KMS-11 (cell line): Measurements from ENCODE around the gene TSPEAR.

Source experiments
- H2AFZ ChIP-seq: fragments of 200-600 bp; sonication (generic); 2 replicates; pipeline ENCODE4 v1.6.1; 2016; ENCODE audit warnings: antibody characterized with exemption, mixed run types, low read depth
- H3K27ac ChIP-seq: fragments of 200-600 bp; sonication (generic); 2 replicates; pipeline ENCODE4 v1.6.1; 2016; ENCODE audit warnings: mild to moderate bottlenecking, mixed run types
- H3K27me3 ChIP-seq: fragments of 200-600 bp; sonication (generic); 2 replicates; pipeline ENCODE4 v1.6.1; 2017; ENCODE audit warnings: mild to moderate bottlenecking, low read depth, mixed run types, moderate library complexity; ENCODE audit not compliant: insufficient read depth
- H3K36me3 ChIP-seq: fragments of 200-600 bp; sonication (generic); 2 replicates; pipeline ENCODE4 v1.6.1; 2017; ENCODE audit warnings: mild to moderate bottlenecking, mixed run types; ENCODE audit not compliant: insufficient read depth
- H3K4me1 ChIP-seq: fragments of 200-600 bp; sonication (generic); 2 replicates; pipeline ENCODE4 v1.6.1; 2016; ENCODE audit warnings: mild to moderate bottlenecking, low read depth, mixed run types; ENCODE audit not compliant: poor library complexity, severe bottlenecking
- H3K4me2 ChIP-seq: fragments of 200-600 bp; sonication (generic); 2 replicates; pipeline ENCODE4 v1.7.0; 2016; ENCODE audit warnings: mild to moderate bottlenecking, mixed run types
- H3K4me3 ChIP-seq: fragments of 200-600 bp; sonication (generic); IDR thresholded peaks from 2 replicates; pipeline ENCODE4 v1.6.1; 2017; ENCODE audit warnings: low read depth, low read length, mixed read lengths; ENCODE audit not compliant: insufficient read depth
- H3K79me2 ChIP-seq: fragments of 200-600 bp; sonication (generic); 2 replicates; pipeline ENCODE4 v1.6.1; 2016; ENCODE audit warnings: low read depth, mixed run types; ENCODE audit not compliant: insufficient read depth
- H3K9ac ChIP-seq: fragments of 200-600 bp; sonication (generic); 2 replicates; pipeline ENCODE4 v1.6.1; 2016; ENCODE audit warnings: mild to moderate bottlenecking, mixed run types
- H4K20me1 ChIP-seq: fragments of 200-600 bp; sonication (generic); 2 replicates; pipeline ENCODE4 v1.6.1; 2016; ENCODE audit warnings: mild to moderate bottlenecking, mixed run types; ENCODE audit not compliant: insufficient read depth
- TF ChIP-seq, protein P1 (sequence below): fragments of 200-600 bp; sonication (generic); conservative IDR thresholded peaks from 2 replicates; pipeline ENCODE4 v1.6.1; 2017; ENCODE audit warnings: low read depth, mild to moderate bottlenecking, antibody characterized with exemption, low read length, moderate library complexity, mixed read lengths

Gene TSPEAR

DNA sequence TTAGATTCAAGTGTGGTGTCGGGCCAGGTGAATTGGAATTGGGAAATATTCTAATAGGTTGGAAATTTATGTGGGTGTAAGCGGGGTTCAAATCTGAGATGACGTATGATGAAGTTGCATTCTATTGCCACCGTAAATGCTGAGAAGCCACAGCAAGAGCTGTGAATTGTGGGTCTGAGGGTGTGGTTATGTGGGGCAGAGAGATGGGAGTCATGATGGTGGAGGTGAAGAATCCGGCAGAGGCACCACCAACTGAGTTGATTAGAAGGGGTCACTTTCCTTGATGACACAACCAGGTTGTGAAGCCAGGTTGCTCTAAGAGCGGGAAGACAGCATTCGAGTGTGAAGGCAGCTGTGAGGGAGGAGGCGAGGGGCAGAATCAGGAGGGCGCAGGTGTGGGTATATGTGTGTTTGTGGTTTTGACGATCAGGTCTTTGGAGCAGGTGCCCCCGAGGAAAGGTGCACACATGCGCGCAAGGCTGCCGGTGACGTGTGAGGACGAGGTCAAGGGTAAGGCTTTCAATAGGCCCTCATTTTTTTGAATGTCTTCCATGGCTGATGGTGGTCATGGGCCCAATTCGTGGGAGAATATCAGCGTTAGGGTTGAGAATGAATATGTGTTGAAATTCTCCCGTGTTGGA lies 237.3 kb downstream of the TSPEAR start:
- no peak overlapping the region for H3K4me3 ChIP-seq

DNA sequence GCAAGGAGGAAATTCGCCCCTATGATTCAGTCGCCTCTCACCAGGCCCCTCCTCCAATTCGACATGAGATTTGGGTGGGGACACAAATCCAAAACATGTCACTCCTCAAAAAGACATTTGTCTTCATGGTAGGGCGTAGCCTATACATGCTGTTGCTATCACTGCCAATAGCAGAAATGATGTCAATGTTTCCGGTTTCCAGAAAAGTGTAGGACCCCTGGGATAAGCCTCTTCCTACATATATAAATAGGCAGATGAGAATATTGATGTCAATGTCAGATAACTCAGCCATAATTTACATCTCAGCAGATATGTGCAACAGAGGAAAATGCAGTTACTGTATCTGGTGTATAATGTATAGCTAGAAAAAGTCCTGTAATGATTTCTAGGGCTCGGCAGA lies 239.4 kb downstream of the TSPEAR start:
- TF ChIP-seq, protein P1, sequence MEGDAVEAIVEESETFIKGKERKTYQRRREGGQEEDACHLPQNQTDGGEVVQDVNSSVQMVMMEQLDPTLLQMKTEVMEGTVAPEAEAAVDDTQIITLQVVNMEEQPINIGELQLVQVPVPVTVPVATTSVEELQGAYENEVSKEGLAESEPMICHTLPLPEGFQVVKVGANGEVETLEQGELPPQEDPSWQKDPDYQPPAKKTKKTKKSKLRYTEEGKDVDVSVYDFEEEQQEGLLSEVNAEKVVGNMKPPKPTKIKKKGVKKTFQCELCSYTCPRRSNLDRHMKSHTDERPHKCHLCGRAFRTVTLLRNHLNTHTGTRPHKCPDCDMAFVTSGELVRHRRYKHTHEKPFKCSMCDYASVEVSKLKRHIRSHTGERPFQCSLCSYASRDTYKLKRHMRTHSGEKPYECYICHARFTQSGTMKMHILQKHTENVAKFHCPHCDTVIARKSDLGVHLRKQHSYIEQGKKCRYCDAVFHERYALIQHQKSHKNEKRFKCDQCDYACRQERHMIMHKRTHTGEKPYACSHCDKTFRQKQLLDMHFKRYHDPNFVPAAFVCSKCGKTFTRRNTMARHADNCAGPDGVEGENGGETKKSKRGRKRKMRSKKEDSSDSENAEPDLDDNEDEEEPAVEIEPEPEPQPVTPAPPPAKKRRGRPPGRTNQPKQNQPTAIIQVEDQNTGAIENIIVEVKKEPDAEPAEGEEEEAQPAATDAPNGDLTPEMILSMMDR, result no peak
- H3K4me3 ChIP-seq, result no peak overlapping the region
- H3K27me3 ChIP-seq, result peaks cover 57% of the 10 kb centered on the region
- H3K4me2 ChIP-seq, result no peak overlapping the region
- H2AFZ ChIP-seq, result no peak overlapping the region
- no peaks in the 10 kb centered on the region for H4K20me1 ChIP-seq
- no peaks in the 10 kb centered on the region for H3K79me2 ChIP-seq
- no peak overlapping the region for H3K27ac ChIP-seq
- H3K36me3 ChIP-seq, result no peaks in the 10 kb centered on the region
- no peaks in the 10 kb centered on the region for H3K4me1 ChIP-seq
- H3K9ac ChIP-seq, result no peak overlapping the region

More for the DNA sequence above, 237.3 kb downstream of the TSPEAR start:
- Histone ChIP-seq H3K4me1 (no peaks in the 10 kb centered on the region), H3K27me3 (peaks cover 65% of the 10 kb centered on the region), H3K79me2 (no peaks in the 10 kb centered on the region), H3K9ac (no peak overlapping the region), H3K4me2 (no peak overlapping the region), H3K36me3 (no peaks in the 10 kb centered on the region), H4K20me1 (no peaks in the 10 kb centered on the region), H2AFZ (no peak overlapping the region), H3K27ac (no peak overlapping the region)
- TF ChIP-seq, protein P1, result no peak

DNA sequence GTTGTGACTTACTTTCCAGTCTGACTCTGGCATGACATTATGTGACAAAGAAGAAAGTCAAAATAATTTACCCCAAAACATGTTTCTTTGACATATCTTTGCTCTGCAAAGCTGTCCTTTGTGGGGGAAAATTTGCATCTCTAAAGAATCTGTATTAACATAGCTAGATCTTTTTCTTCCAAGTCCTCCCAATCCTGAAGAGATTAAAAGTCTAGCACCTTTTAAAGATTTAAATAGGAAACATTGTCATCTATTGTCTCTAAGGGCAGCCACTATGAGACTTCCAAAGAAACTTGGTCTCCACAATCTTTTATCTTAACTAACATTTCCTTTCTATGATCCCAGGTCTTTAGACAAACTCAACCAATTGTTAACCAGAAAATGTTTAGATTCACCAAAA lies 240.0 kb downstream of the TSPEAR start:
- Histone ChIP-seq H3K4me2 (no peak overlapping the region), H3K27ac (no peak overlapping the region)
- TF ChIP-seq, protein P1, result no peak

DNA sequence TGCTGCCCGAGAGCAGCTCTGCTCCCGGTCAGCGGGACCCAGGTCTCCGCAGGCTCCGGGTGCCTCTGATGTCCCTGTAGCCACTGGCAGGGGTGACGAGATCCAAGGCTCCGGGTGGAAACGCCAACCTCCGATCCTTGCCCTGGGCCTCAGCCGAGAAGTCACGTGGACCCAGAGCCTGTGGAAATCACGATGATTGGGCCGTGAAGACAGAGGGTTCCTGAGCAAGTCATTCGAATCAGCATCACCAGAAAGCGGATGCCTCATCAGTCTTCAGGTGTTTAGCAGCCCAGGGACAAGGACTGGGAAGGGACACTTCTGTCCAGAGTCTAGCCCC lies 243.5 kb downstream of the TSPEAR start:
- Histone ChIP-seq H3K4me2 (no peak overlapping the region), H3K4me1 (no peaks in the 10 kb centered on the region), H3K27ac (no peak overlapping the region), H2AFZ (no peak overlapping the region), H3K27me3 (peaks cover 55% of the 10 kb centered on the region), H3K79me2 (no peaks in the 10 kb centered on the region), H3K9ac (no peak overlapping the region), H3K36me3 (no peaks in the 10 kb centered on the region), H3K4me3 (no peak overlapping the region), H4K20me1 (no peaks in the 10 kb centered on the region)
- TF ChIP-seq, protein P1, result no peak

More for the DNA sequence above, 240.0 kb downstream of the TSPEAR start:
- Histone ChIP-seq H3K9ac (no peak overlapping the region), H3K79me2 (no peaks in the 10 kb centered on the region), H3K27me3 (peaks cover 51% of the 10 kb centered on the region), H3K4me1 (no peaks in the 10 kb centered on the region), H2AFZ (no peak overlapping the region), H3K36me3 (no peaks in the 10 kb centered on the region), H3K4me3 (no peak overlapping the region), H4K20me1 (no peaks in the 10 kb centered on the region)
